GM12873 (cell line): ENCODE data around the gene EXOC6B.

ENCODE experiments used
- TF ChIP-seq, protein P1 (sequence below): IDR thresholded peaks from 2 replicates; pipeline ENCODE4 v1.5.1; 2012; ENCODE audit warnings: low read depth, mild to moderate bottlenecking, moderate library complexity, low read length, control low read depth; ENCODE audit not compliant: insufficient read depth; ENCODE audit errors: missing control alignments

The EXOC6B gene

DNA sequence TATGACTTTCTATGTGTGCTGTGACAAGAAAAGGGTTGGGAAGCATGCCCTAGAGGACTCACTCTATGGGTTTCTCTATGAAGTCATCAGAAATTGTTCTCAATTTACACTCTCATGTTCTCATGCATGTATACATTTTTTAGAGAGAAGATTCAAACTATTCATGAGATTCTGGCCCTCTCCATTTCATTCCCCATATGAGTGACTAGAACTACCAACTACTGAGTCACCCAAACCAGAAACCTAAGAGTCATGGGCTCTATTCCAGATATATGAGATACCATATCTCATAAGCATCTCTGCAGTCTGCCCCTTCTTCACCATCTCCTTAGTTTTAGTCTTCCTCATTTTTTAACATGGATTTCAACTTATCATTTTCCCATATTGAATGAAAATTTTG is 87.7 kb downstream of the EXOC6B start:
- TF ChIP-seq, protein P1, sequence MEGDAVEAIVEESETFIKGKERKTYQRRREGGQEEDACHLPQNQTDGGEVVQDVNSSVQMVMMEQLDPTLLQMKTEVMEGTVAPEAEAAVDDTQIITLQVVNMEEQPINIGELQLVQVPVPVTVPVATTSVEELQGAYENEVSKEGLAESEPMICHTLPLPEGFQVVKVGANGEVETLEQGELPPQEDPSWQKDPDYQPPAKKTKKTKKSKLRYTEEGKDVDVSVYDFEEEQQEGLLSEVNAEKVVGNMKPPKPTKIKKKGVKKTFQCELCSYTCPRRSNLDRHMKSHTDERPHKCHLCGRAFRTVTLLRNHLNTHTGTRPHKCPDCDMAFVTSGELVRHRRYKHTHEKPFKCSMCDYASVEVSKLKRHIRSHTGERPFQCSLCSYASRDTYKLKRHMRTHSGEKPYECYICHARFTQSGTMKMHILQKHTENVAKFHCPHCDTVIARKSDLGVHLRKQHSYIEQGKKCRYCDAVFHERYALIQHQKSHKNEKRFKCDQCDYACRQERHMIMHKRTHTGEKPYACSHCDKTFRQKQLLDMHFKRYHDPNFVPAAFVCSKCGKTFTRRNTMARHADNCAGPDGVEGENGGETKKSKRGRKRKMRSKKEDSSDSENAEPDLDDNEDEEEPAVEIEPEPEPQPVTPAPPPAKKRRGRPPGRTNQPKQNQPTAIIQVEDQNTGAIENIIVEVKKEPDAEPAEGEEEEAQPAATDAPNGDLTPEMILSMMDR: no peak

DNA sequence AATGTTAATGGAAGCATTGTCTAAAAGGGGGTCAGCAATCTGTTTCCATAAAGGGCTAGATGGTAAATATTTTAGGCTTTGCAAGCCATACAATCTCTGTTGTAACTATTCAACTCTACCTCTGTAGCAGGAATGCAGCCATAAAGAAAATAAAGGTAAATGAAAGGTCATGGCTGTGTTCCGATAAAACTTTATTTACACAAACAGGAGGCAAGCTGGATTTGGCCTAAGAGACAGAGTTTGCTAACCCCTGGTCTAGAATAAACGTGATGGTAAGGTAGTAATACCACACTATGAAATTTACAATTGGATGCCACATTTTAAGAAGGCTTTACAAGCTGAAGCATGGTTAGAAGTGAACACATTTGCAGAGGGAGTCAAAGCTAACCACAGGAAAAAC is 91.4 kb downstream of the EXOC6B start:
- TF ChIP-seq, protein P1: no peak

DNA sequence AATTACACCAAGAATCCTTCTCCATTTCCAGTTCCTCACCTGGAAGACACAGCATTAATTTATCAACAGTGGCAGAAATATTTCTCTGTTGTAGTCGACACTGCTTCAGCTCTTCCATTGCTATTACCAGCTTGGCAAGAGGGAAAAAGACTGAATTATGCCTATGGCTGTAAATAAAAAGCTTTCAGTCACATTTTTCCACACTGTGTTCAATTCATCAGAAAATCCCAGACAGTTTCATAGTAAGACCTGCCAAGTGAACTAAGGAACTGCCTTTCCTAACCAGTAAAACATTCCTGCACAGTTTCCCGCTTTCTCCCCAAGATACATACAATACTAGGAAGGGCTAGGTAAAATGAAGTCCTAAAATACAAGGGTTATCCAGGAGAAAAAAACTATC is 94.7 kb downstream of the EXOC6B start:
- TF ChIP-seq, protein P1: no peak

DNA sequence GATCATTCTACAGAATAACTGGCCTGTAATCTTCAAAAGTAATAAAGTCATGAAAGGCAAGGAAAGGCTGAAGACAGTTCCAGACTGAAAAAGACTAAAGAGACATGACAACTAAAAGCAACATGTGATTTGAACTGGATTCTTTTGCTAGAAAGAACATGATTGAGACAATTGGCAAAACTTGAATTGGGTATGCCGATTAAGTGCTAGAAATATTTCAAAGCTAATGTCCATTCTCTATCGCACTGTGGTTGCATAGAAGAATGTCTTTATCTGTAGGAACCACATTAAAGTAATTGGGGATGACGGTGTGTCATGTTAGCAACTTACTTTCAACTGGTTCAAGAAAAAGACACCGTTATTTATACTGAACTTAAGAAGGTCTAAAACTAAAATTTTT is 98.5 kb downstream of the EXOC6B start:
- TF ChIP-seq, protein P1: no peak

DNA sequence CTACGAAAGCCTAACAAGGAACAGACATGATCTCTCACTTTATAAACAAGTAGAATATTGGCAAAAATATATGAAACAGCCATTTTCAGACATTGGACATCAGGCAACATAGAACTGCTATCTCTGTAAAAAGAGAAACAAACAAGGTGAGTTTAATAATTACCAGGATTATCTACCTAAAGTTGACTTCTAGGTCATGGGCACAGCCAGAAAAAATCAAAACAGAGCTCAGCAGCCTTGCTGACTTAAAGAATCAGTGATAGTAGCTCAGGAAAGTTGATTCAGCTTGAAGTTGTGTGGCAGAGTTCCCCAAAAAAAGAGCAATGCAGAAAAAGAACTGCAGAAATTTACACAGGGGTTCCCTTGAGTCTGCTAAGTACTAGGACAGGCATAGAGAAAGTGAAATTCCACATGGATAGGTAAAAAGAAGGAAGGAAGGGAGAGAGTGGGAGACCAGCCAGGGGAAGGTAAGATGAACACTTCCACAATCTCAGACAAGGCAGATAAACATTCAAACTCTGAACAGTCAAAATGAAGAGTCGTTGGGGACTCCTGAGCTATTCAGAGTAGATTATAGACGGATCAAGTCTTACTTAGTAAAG is 102.0 kb downstream of the EXOC6B start:
- TF ChIP-seq, protein P1: no peak

DNA sequence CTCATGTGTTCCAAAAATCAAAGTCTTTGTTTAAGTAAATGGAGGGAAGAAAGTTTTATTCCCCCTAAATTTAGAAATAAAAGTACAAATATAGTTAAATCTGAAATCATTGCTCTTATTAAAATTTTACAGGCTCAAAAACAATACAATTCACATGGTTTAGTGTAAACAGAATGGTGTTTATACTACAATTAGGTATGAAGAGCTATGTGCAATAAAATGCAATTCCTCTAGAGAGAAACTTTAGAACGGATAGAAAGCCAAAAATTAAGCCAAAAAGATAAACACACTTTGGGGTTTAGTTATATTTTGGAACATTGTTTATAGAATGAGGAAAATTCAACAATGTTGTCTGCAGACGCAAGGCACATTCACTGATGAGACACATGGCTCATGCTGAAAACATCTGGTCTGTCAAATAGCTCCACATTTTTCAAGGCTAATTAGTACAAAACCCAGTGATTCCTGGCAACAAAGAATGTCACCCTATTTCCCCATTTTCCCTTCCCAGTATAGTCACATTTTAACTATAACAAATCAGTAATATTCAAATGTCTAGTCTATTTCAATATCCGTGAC is 103.3 kb downstream of the EXOC6B start:
- TF ChIP-seq, protein P1: no peak

DNA sequence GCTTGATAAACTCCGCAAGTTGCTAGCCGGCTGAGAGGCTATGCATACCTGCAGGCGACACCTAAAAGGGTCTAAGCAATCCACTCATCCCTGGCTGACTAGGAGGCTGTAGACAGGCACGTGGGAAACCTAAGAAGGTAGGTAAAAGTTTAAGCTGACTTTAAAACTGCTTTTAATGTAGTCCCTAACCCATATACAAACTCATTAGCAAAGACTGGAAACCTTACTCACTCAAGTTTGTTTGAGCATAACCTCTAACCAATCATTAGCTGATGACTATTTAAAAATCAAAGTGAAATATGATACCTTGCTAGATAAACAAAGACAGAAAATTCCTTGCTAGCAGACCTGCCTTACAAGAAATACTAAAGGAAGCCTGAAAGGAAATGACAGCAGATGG is 106.4 kb downstream of the EXOC6B start:
- TF ChIP-seq, protein P1: no peak
